Measurements from ENCODE around the gene CEMIP. TPM values are rescaled to one million over a fixed set of nuclear protein-coding genes. Genes with fewer than 3 reads are reported as not detected.
A peak's percentile ranks its signal among the peaks of the same experiment; 100 is the strongest.

CEMIP gene
- total RNA-seq, 1 donor = 687 TPM

DNA sequence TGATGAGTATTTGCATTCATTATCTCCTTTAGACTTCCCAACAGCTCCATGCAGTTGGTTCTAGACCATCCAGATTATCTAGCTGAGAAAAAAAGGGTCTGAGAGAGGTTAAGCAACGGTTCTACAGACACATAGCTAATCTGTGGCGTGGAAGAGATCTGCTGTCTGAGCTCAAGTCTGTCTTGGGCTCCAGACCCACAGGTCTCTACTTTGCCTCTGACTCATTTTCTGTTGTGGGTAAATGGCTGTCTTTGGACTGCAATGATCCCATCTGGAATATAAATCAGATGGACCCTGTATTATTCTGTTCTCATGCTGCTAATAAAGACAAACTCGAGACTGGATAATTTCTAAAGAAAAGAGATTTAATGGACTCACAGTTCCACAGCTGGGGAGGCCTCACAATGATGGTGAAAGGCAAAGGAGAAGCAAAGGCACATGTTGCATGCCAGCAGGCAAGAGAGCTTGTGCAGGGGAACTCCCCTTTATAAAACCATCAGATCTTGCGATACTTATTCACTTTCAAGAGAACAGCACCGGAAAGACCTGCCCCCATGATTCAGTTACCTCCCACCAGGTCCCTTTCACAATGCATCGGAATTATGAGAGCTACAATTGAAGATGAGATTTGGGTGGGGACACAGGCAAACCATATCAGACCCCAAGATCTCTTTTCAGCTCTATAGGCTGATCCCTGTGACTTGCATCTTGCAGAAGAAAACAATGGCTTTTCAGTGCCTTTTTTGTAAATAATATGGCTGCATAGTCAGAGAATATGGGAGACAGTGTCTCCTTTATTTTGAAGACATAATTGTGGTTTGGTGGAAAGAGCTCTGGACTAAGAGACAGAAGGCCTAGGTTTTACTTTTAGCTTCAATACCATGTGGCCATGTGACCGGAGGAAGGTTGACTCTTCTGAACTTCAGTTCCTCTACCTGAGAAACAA, 24.7 kb downstream of the CEMIP start:
- Histone ChIP-seq H3K4me1 (ENCODE audit: insufficient read depth, low read length) (peaks cover 7% of the 10 kb centered on the region), H3K36me3 (ENCODE audit: insufficient read depth, low read length) (peaks cover 93% of the 10 kb centered on the region), H3K79me2 (ENCODE audit: insufficient read depth, low read length) (no peaks in the 10 kb centered on the region), H3K27me3 (ENCODE audit: insufficient read depth, low read length) (no peaks in the 10 kb centered on the region), H3K4me2 (ENCODE audit: insufficient read depth, low read length) (no peak overlapping the region), H3K4me3 (ENCODE audit: insufficient read depth, low read length) (no peak overlapping the region), H3K9me3 (ENCODE audit: low read depth, low read length) (no peaks in the 10 kb centered on the region), H2AFZ (ENCODE audit: low read length) (no peak overlapping the region), H3K27ac (ENCODE audit: low read depth, low read length) (no peak overlapping the region), H4K20me1 (ENCODE audit: insufficient read depth, low read length) (peaks cover 45% of the 10 kb centered on the region)
- TF ChIP-seq, protein P1, sequence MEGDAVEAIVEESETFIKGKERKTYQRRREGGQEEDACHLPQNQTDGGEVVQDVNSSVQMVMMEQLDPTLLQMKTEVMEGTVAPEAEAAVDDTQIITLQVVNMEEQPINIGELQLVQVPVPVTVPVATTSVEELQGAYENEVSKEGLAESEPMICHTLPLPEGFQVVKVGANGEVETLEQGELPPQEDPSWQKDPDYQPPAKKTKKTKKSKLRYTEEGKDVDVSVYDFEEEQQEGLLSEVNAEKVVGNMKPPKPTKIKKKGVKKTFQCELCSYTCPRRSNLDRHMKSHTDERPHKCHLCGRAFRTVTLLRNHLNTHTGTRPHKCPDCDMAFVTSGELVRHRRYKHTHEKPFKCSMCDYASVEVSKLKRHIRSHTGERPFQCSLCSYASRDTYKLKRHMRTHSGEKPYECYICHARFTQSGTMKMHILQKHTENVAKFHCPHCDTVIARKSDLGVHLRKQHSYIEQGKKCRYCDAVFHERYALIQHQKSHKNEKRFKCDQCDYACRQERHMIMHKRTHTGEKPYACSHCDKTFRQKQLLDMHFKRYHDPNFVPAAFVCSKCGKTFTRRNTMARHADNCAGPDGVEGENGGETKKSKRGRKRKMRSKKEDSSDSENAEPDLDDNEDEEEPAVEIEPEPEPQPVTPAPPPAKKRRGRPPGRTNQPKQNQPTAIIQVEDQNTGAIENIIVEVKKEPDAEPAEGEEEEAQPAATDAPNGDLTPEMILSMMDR (IDR thresholded peaks at IDR 0.05; ENCODE audit: extremely low read depth, low read depth, low read length) = no peak
- peak; percentile 84 for DNase-seq (ENCODE audit: insufficient read length, low spot score, missing footprints)

DNA sequence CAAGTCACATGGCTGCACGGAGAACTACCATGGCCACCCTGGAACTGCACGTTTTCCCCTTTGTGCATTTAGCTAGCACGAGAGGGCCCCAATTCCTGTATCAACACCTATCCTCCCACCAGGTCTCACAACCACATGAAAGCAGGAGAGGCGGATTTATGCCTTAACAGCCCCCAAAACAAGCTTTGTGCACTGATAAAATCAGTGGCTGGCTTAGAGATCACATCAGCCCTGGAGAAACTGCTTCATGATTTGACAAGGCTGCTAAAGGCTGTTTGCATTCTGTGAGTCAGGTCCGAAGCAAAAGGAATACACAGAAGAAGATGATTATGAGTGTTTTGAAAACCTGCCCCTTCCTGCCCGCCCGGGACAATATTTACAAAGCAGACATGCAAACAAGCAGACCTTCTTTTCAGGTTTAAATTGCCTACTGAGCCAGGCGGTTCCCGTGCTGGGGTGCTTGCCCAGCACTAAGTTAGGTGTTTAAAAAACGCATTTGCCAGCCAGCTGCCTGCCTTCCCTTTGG, 25.9 kb downstream of the CEMIP start:
- H3K36me3 ChIP-seq (ENCODE audit: insufficient read depth, low read length) = peaks cover 94% of the 10 kb centered on the region
- H4K20me1 ChIP-seq (ENCODE audit: insufficient read depth, low read length) = peaks cover 49% of the 10 kb centered on the region
- no peak overlapping the region for H3K4me2 ChIP-seq (ENCODE audit: insufficient read depth, low read length)

DNA sequence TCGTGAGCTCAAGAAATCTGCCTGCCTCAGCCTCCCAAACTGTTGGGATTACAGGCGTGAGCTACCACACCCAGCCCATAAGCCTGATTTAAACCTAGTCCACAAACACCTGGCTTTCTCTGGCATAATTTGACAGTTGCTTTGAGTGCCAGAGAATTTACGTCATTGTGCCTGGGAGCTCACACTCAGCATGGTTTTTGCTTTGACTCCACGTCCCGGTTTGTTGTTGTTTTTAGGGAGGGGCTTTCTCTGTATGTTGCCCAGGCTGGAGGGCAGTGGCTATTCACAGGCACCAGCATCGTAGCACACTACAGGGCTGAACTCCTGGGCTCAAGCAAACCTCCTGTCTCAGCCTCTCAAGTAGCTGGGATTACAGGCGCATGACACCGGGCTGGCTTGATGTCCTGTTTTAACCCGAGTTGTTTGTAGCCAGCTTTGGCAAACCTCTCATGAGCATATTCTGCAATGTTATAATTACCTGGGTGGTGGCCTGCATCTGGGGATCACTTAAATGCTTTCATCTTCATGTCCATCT, 32.7 kb downstream of the CEMIP start:
- DNase-seq (ENCODE audit: insufficient read length, low spot score, missing footprints) = no peak
- Histone ChIP-seq H3K4me2 (ENCODE audit: insufficient read depth, low read length) (no peak overlapping the region), H3K27ac (ENCODE audit: low read depth, low read length) (no peak overlapping the region), H3K36me3 (ENCODE audit: insufficient read depth, low read length) (peaks cover 86% of the 10 kb centered on the region), H3K79me2 (ENCODE audit: insufficient read depth, low read length) (no peaks in the 10 kb centered on the region), H3K9me3 (ENCODE audit: low read depth, low read length) (no peaks in the 10 kb centered on the region), H4K20me1 (ENCODE audit: insufficient read depth, low read length) (peaks cover 43% of the 10 kb centered on the region), H3K4me3 (ENCODE audit: insufficient read depth, low read length) (no peak overlapping the region), H3K27me3 (ENCODE audit: insufficient read depth, low read length) (no peaks in the 10 kb centered on the region), H3K4me1 (ENCODE audit: insufficient read depth, low read length) (no peaks in the 10 kb centered on the region), H2AFZ (ENCODE audit: low read length) (no peak overlapping the region)
- TF ChIP-seq, protein P1 (IDR thresholded peaks at IDR 0.05; ENCODE audit: extremely low read depth, low read depth, low read length) = no peak

More for the DNA sequence above, 25.9 kb downstream of the CEMIP start:
- H2AFZ ChIP-seq (ENCODE audit: low read length) = no peak overlapping the region
- DNase-seq (ENCODE audit: insufficient read length, low spot score, missing footprints) = no peak
- no peak overlapping the region for H3K4me3 ChIP-seq (ENCODE audit: insufficient read depth, low read length)
- peaks cover 7% of the 10 kb centered on the region for H3K4me1 ChIP-seq (ENCODE audit: insufficient read depth, low read length)
- H3K79me2 ChIP-seq (ENCODE audit: insufficient read depth, low read length) = no peaks in the 10 kb centered on the region
- no peaks in the 10 kb centered on the region for H3K27me3 ChIP-seq (ENCODE audit: insufficient read depth, low read length)
- H3K9me3 ChIP-seq (ENCODE audit: low read depth, low read length) = no peaks in the 10 kb centered on the region
- no peak overlapping the region for H3K27ac ChIP-seq (ENCODE audit: low read depth, low read length)
- TF ChIP-seq, protein P1 (IDR thresholded peaks at IDR 0.05; ENCODE audit: extremely low read depth, low read depth, low read length) = no peak

DNA sequence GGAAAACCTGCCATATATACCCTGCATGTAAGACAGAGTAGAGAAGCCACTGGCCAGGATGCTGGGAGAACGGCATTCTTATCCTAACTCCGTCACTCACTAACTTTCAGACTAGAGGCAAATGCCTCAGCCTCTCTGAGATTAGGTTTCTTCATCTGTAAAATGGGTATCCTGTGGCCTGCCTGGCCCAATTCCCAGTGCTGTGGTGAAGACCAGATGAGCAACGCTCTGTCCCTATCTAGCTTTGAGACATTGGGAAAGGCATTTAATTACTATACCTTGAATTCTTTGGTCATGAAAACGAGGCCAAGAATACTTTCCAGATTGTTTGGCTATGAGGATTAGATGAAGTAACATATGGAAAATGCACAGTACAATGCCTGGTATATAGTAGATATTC, 35.9 kb downstream of the CEMIP start:
- peaks cover 86% of the 10 kb centered on the region for H3K36me3 ChIP-seq (ENCODE audit: insufficient read depth, low read length)
- H4K20me1 ChIP-seq (ENCODE audit: insufficient read depth, low read length) = peaks cover 44% of the 10 kb centered on the region
- H3K4me1 ChIP-seq (ENCODE audit: insufficient read depth, low read length) = no peaks in the 10 kb centered on the region
- H2AFZ ChIP-seq (ENCODE audit: low read length) = no peak overlapping the region
- TF ChIP-seq, protein P1 (IDR thresholded peaks at IDR 0.05; ENCODE audit: extremely low read depth, low read depth, low read length) = no peak
- no peak for DNase-seq (ENCODE audit: insufficient read length, low spot score, missing footprints)
- no peak overlapping the region for H3K4me2 ChIP-seq (ENCODE audit: insufficient read depth, low read length)
- H3K27ac ChIP-seq (ENCODE audit: low read depth, low read length) = no peak overlapping the region
- H3K4me3 ChIP-seq (ENCODE audit: insufficient read depth, low read length) = no peak overlapping the region
- H3K9me3 ChIP-seq (ENCODE audit: low read depth, low read length) = no peaks in the 10 kb centered on the region
- H3K27me3 ChIP-seq (ENCODE audit: insufficient read depth, low read length) = no peaks in the 10 kb centered on the region
- H3K79me2 ChIP-seq (ENCODE audit: insufficient read depth, low read length) = no peaks in the 10 kb centered on the region
